ENCODE measurements around the gene CHSY3. TPM values are rescaled to one million over a fixed set of nuclear protein-coding genes. Genes with fewer than 3 reads are reported as not detected.

CHSY3 gene
- total RNA-seq, 1 donor from 2014 or later, result 12.8 TPM

DNA sequence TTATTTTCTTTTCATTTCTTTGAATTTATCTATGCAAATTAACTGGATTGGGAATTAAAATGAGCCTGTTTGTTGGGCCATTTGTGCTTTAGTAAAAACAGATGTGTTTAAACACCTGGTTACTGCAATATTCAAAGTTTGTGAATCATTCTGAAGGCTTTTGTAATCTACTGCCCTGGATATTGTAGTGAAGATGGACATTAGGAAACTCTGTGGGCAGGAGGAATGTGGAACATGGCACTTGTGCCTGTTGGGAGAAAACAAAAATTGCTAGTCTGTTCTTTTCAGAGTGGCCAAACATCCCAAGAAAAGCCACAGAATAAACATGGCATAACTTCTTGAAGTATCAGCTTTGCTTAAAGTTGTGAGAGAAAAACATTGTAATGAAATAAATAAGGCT lies 40.8 kb downstream of the CHSY3 start:
- DNase-seq (ENCODE audit: low read depth), result peak; percentile 84

DNA sequence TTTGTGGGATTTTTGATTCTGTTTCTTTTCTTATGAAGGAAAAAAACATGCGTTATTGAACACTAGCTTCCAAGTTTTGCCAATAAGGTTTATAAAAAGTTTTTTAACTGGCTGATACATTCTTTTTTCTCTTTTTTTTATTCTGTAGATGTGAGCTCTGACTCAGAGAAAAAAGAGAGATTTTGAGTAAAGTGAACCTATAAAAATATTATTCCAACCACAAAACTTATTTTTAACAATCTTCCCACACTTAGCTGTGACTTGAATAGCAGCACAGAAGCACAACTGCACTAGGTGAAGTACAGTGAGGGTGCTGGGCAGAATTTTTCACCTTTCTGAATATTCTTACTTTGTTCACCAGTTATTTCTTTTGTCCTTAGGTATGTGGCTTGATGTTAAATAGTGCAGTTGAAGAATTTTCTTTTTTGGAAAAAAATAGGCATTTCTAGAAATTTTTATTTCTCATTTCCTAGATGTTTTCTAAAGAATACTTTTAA lies 41.6 kb downstream of the CHSY3 start:
- peak; percentile 45 for DNase-seq (ENCODE audit: low read depth)

DNA sequence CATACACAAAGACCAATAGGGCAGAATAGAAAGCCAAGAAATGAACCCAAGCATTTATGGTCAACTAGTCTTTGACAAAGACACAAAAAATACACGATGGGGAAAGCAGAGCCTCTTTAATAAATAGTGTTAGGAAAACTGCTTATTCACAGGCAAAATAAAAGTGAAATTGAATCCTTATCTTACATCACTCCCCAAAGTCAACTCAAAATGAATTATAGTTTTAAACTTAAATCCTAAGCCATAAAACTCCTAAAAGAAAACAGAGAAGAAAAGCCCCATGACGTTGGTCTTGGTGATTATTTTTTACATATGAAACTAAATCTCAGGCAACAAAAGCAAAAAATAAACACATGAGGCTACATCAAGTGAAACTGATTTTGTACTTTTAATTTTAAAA lies 46.8 kb downstream of the CHSY3 start:
- DNase-seq (ENCODE audit: low read depth), result peak; percentile 28

DNA sequence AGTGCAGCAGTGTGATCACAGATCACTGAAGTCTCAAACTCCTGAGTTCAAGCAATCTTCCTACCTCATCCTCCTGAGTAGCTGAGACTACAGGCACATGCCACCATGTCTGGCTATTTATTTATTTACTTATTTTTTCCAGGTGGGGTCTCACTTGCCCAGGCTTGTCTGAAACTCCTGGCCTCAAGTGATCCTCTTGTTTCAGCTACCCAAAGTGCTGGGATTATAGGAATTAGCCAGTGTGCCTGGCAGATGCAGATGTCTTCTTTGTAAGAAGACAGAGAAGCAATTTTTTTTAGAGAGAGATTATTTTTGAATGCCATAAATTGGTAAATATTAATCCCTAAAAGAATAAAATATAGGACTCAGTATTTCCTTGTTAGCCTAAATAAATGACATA lies 54.3 kb downstream of the CHSY3 start:
- no peak for DNase-seq (ENCODE audit: low read depth)

DNA sequence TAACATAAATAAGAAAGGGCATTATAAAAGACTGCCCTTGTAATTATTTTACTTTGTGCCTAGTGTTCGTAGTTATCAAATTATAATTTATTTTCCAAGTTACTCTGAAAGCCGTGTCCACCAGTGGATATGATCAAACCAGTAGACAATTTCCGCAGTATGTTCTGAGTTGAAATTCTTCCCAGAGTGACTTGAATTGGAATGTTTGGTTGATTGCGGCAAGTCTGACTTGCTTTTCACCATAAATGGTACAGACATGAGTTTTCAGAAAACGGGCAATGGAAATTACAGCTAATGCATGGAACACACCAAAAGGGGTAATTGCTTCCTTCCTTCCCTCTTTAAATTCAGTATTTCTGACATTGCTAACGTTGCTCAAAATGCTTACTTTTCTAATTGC lies 56.6 kb downstream of the CHSY3 start:
- DNase-seq (ENCODE audit: low read depth), result no peak

DNA sequence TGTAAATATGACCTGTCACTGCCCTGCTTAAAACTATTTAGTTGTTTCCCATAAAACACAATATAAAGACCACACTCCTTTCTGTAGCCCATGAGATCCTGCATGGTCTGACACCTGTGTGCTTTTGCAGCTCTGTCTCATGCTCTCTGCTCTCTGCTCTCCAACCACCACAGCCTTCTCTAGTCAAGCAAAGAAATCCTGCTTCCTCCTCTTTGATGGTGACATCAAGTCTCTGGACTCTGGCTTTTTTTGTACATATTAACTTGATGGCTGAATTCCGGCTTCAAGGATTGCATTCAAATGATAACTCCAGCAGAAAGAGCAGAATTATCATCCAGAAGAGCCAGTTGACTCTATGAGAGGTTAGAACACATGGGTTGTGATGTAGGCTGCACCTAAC lies 58.2 kb downstream of the CHSY3 start:
- no peak for DNase-seq (ENCODE audit: low read depth)

DNA sequence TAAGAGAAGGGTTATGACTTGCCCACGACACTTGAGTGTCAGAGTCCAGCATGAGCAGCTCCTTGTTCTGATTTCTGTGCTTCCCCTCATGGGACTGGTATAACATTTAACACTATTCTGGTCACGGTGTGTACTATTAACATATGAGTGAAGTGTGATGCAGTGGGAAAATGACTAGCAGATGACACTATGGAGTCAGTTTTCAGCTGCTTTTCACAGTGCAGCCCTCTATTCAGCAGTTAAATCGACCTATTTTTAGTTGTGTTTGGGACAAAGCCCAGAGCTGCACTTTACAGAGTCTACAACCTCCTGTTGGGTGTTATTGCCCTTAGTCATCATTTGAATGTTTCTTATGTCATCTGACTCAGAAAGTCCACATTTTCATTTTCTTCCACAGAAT lies 59.1 kb downstream of the CHSY3 start:
- peak; percentile 88 for DNase-seq (ENCODE audit: low read depth)

DNA sequence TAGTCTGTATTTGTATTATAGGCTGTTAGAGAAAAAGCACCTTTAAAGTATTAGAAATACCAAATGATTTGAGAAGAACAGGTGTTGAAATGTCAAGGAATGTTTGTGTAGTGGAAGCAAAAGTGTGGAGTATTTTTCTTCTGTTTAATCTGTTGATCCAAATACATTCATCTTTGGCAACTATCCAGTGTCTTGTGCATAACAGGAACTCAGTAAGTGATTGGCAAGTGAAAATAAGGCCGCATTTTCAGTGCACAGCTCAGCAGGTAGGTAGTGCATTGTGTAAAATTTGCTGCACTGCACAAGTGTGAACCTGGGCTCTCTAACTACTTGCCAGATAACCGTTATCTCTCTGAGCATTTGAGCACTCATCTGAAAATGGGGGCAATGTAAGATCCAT lies 61.8 kb downstream of the CHSY3 start:
- no peak for DNase-seq (ENCODE audit: low read depth)

DNA sequence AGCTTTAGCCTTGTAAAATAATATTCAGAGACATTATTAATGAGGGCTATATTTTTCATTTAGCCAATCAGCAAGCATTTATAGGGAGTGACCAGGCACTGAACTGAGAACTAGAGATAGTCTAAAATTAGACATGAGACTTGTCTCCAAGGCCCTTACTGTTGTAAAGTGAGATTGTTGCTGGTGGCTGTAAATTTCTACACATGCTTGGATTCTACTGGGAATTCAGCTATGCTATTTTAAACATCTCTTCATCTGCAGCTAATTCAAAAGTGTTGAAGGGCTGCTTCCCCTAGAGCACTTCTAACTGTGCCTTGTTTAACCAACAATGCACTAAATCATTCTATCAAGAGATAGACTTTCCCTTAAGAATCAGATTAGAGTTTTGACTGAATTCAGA lies 67.4 kb downstream of the CHSY3 start:
- DNase-seq (ENCODE audit: low read depth), result peak; percentile 47

DNA sequence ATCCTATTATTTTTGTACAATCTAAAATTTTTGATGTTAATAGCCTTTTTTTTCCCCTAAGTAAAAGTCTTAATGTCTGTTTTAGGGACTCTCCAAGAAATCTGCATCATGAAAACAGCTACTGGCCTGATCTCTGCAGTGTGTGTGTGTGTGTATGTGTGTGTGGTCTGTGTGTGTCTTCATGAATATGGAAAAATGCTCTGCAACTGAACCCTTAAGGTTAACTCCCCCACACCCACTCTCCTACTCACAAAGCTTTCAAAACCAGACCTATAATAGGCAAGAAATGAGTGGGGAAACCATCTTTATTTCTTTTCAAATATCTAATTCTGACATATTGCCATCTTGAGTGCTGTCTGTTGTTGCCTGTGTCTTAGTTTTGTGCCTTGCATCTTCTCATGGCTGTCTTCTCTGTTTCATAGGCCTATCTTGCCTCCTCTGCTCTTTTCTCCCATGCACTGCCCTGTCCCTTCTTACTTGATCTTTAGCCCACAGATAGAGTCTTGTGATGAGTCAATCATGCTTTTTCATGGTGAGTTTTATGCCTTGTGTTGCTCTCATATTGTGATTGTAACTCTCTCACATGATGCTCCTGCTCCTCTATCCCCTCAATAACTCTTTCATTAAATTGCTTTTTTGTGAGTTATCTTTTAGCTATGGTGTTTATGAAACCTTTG lies 68.3 kb downstream of the CHSY3 start:
- no peak for DNase-seq (ENCODE audit: low read depth)

DNA sequence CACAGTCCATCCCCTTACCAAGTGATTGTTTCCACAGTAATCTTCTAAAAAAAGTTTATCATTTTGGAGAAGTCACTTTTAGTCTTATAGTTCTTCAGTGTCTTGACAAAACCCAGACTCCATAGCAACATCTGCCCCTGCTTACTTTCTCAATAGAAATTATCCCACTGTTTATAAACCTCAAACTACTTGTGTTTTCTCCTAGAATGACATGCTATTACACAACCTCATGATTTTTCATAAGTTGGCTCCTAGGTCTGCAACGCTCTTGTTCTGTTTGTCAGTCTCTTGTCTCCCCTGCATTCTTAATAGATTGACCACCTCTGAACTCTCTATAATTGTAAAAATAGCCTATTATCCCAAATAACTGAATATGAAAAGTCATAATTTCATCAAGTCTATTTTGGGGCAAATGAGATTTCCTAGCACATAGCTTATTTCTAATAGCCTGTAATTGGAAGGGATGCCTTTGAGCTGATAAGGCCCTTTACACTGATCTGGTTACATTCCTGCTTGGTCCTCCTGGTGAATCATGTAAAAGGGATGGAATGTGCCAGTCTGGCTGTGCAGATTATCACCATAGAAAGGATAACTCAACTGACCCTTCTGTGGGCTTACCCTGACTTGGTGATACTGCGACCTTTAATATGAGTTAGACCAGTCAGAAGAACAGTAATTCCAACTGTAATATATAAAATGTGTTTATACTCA lies 69.6 kb downstream of the CHSY3 start:
- DNase-seq (ENCODE audit: low read depth), result peak; percentile 28

DNA sequence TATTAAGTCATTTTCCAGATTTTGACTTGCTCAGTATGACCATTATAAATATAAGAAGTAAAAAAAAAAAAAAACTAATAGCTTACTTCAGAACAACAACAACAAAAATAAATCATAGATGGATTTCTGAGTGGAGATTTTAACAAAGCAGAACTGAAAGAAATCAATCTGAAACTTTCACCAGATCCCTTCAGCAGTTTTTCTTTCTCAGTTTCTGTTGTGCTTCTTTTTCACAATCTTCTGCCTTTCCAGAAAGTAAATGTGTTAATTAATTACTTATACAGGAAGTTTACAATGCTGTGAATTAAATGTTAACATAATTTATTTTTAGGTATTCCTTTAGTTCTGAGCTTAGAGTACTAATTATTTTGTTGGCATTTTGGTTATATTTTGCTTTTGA lies 73.5 kb downstream of the CHSY3 start:
- DNase-seq (ENCODE audit: low read depth), result no peak

DNA sequence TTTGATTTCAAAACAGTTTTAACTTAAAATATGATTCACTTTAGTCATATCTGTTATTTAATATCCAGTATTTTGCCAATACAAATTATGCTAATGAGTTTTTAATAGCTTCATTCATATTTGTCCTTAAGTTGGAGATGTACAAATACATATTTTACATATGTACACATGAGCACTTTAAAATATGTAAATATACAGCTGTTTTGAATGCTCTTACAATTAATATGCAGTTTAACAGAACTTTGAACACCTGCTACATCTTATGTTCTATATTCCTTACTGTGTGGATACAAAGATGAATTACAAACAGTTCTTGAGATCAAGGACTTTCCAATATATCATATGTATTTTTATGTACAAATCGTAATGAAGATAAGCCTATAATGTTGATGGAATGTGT lies 74.0 kb downstream of the CHSY3 start:
- DNase-seq (ENCODE audit: low read depth), result no peak

DNA sequence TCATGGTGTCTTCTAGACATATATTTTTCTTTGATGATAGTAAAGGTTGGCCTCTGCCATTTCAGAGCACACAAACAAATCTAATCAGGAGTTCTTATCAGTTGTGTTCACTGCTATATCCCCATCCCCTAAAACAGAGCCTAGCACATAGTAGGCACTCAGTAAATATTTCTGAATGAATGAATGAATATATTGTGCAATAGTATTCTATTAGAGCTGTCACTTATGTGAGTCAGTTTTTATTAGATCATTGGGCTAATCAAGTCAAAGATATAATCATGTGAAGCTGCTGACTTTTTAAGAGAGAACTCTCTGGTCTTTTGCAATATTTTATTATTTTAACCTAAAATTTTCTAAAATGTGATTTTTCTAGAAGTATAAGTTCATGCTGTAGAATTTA lies 84.2 kb downstream of the CHSY3 start:
- DNase-seq (ENCODE audit: low read depth), result no peak

DNA sequence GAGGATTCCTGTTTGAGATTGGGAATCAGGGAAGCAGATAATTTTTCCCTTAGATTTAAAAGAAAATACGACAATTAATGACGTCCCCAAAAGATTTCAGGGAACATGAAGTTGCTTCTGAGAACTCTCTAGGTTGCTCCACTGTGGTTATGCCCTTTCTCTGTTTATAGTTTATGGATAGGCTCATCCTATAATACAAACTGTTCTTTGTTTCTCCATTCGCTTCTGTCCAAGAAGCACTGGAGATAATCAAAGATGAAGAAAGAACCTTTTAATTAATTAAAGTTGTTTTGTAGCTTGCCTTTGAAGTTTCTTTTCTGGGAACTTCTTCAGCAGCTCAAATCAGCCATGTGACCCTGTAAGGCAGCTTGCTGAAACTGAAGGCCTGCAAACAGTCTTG lies 87.5 kb downstream of the CHSY3 start:
- DNase-seq (ENCODE audit: low read depth), result no peak

DNA sequence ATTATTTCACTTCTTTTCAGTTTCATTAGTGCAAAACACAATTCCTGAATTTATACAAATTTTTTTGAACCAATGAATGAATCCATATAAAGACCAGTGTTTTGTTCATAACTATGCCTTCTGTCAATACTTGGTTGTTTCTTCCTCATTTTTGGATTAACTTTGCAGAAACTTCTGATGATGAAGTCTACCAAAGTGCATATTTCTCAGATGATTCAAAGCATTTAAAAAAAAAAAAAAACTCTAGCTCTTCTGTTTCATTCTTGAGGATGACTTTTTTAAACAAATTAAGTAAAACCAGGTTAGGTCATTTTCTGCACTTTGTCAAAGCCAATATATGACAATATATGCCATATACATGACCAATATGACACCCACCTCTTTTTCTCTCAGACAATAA lies 92.6 kb downstream of the CHSY3 start:
- DNase-seq (ENCODE audit: low read depth), result peak; percentile 47

DNA sequence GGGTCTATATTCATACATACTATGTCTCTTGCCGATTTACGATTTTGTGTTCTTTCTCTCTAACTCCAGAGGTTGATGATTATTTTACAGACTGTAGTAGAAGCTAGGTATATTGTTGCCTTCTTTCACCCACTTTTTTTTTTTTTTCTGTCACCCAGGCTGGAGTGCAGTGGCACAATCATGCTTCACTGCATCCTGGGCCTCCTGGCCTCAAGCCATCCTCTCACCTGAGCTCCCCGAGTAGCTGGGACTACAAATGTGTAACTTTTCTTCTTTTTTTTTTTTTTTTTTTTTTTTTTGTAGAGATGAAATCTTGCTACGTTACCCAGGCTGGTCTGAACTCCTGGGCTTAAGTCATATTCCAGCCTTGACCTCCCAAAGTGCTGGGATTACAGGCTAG lies 96.2 kb downstream of the CHSY3 start:
- no peak for DNase-seq (ENCODE audit: low read depth)

DNA sequence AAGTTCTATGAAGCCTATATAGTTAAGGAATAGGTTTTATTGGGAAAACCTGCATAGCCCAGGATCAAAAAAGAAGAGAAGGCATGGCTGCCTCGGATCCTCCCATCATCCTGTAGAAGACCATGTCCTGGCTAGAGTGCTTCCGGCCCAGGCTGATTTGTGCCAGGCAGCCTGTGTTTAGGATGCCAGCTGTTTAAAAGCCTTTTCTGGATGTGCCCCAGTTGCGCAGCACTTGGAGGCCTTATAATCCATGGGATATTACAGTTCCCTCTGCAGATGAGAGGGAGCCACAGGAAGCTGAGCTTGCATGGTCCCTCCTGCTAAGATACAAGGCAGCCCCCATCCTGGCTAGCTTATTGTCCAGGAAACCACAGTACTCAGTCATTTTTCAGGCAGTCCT lies 97.9 kb downstream of the CHSY3 start:
- DNase-seq (ENCODE audit: low read depth), result peak; percentile 18

DNA sequence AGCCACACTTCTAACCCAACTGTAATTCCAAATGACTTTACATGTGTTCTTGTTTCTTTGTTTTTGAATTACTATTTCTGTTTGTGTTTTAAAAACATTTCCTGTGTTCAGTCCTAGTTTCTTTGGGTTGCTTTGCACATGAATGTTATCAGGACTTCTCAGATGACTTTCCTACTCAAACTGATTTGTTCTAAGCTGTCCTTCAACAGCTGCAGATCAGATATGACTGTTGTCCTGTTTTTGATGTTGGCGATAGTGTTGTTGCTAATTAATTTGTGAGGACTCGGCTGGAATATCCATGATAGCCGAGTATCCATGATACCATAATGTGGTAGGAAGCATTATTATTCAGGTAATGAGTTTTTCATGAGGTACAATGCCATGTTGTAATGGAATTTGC lies 98.6 kb downstream of the CHSY3 start:
- DNase-seq (ENCODE audit: low read depth), result no peak

DNA sequence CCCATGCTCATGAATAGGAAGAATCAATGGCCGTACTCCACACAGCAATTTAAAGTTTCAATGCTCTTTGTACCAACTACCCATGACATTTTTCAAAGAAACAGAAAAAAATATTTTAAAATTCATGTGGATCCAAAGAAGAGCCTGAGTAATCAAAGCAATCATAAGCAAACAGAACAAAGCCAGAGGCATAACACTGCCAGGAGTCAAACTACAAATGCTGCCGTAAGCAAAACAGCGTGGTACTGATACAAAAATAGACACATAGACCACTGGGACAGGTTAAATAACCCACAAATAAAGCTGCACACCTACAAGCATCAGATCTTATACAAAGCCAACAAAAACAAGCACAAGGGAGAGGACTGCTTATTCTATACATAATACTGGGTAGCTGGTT lies 107.7 kb downstream of the CHSY3 start:
- no peak for DNase-seq (ENCODE audit: low read depth)

DNA sequence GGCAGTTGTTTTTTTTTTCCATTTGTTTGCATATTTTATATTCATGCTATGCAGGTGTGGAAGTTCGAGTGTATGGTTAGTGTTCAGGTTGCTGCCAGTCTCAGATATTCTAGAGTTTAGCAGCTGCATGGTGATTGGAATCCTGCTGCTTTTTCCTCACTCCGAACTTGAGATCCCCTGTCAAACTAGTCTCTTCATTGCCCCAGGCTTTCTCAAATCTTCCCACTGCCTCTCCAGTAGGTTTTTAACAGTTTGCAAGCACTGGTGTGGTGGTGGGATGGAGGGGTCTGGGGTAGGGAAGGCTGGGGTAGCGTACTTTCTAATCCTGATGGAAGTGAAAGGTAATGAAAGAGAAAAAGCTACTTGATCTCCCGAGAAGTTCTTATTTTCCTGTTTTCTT lies 112.9 kb downstream of the CHSY3 start:
- no peak for DNase-seq (ENCODE audit: low read depth)

DNA sequence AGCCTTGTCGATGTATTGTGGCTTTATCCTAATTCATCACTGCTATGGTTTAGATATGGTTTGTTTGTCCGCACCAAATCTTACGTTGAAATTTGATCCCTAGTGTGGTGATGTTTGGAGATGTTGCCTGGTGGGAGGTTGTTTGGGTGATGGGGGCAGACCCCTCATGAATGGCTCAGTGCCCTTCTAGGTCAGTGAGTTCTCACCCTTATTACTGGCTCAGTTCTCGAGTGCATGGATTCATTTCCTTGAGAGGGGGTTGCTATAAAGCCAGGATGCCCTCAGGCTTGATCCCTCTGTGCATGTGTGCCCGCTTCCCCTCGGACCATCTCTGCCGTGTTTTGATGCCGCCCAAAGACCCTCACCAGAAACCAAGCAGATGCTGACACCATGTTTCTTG lies 114.4 kb downstream of the CHSY3 start:
- no peak for DNase-seq (ENCODE audit: low read depth)

DNA sequence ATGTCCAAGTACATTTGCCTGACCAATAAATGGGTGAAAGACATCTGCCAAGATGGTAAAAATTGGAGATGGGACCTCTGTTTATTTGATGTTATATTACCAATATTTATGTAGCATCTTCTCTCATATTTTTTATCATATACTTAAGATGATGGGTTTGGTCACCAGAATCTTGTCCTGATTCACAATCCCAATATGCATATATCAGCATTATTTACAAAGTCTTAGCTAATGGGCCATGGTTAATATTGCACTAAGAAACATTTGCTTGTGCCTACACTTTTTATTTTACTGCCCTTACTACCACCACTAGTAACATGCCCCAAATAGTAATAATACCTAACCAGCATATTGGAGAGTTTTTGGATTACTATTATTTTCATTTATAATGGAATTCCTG lies 116.7 kb downstream of the CHSY3 start:
- no peak for DNase-seq (ENCODE audit: low read depth)

All from myocyte (in vitro differentiated cells).